ENCODE measurements around the gene EVL. TPM values are rescaled to one million over a fixed set of nuclear protein-coding genes. Genes with fewer than 3 reads are reported as not detected.
"Not testable (repeated sequence)": the region's sequence is repeated elsewhere in the genome, so short reads cannot be mapped to it uniquely, and the experiment has no call there.

Gene EVL
- total RNA-seq, 1 donor from 2014 or later = 20.4 TPM

- DNase-seq (ENCODE audit: low read depth) = no peak
Observed at GRCh38 chr14:100147691-100148464, 82.7 kb downstream of the EVL start.

GRCh38 chr14:100148837-100149731, 83.9 kb downstream of the EVL start:
- DNase-seq (ENCODE audit: low read depth) = no peak

- no peak for DNase-seq (ENCODE audit: low read depth)
Observed at GRCh38 chr14:100149851-100150611, 84.8 kb downstream of the EVL start.

- DNase-seq (ENCODE audit: low read depth) = no peak
Observed at GRCh38 chr14:100150932-100151587, 85.8 kb downstream of the EVL start.

- no peak for DNase-seq (ENCODE audit: low read depth)
Observed at GRCh38 chr14:100152091-100152490, 86.9 kb downstream of the EVL start.

- DNase-seq (ENCODE audit: low read depth) = no peak
Observed at GRCh38 chr14:100153560-100153959, 88.3 kb downstream of the EVL start.

- DNase-seq (ENCODE audit: low read depth) = no peak
Observed at GRCh38 chr14:100155049-100155621, 89.9 kb downstream of the EVL start.

GRCh38 chr14:100155756-100156616, 90.8 kb downstream of the EVL start:
- DNase-seq (ENCODE audit: low read depth) = no peak

- DNase-seq (ENCODE audit: low read depth) = no peak
Observed at GRCh38 chr14:100156776-100157175, 91.6 kb downstream of the EVL start.

GRCh38 chr14:100157548-100158232, 92.5 kb downstream of the EVL start:
- not testable (repeated sequence) for DNase-seq (ENCODE audit: low read depth)

- DNase-seq (ENCODE audit: low read depth) = no peak
Observed at GRCh38 chr14:100158566-100159093, 93.4 kb downstream of the EVL start.

GRCh38 chr14:100159094-100159864, 94.1 kb downstream of the EVL start, which contains the start of gene DEGS2:
Gene DEGS2 (minus strand): TSS chr14:100159645. CDS start chr14:100159587, 58 bp downstream.
- no peak for DNase-seq (ENCODE audit: low read depth)

- no peak for DNase-seq (ENCODE audit: low read depth)
Observed at GRCh38 chr14:100159865-100160533, 94.8 kb downstream of the EVL start.

GRCh38 chr14:100160534-100160916, 95.3 kb downstream of the EVL start:
- DNase-seq (ENCODE audit: low read depth) = no peak

- no peak for DNase-seq (ENCODE audit: low read depth)
Observed at GRCh38 chr14:100165376-100165775, 100.2 kb downstream of the EVL start.

GRCh38 chr14:100165831-100166440, 100.7 kb downstream of the EVL start:
- no peak for DNase-seq (ENCODE audit: low read depth)

- DNase-seq (ENCODE audit: low read depth) = no peak
Observed at GRCh38 chr14:100168506-100168905, 103.3 kb downstream of the EVL start.
